A673 (cell line): ENCODE measurements around the gene ANKRD2.

Experiments used
- EZH2 ChIP-seq: fragments of 200-600 bp; sonication (generic); IDR thresholded peaks from 2 replicates; pipeline ENCODE4 v1.6.1; 2017; ENCODE audit warnings: borderline replicate concordance, low read depth, mild to moderate bottlenecking, mixed read lengths, antibody characterized with exemption, low read length; ENCODE audit not compliant: poor library complexity, severe bottlenecking
- TF ChIP-seq, protein P1 (sequence below): fragments of 300-800, 200-600 bp; sonication (generic); conservative IDR thresholded peaks from 2 replicates; pipeline ENCODE4 v1.5.1; 2017; ENCODE audit warnings: low read depth, mild to moderate bottlenecking, antibody characterized with exemption, low read length, moderate library complexity, mixed read lengths

GRCh38 chr10:97601268-97602215 lies 29.0 kb downstream of the ANKRD2 start:
- TF ChIP-seq EZH2, result no peak
- TF ChIP-seq, protein P1, sequence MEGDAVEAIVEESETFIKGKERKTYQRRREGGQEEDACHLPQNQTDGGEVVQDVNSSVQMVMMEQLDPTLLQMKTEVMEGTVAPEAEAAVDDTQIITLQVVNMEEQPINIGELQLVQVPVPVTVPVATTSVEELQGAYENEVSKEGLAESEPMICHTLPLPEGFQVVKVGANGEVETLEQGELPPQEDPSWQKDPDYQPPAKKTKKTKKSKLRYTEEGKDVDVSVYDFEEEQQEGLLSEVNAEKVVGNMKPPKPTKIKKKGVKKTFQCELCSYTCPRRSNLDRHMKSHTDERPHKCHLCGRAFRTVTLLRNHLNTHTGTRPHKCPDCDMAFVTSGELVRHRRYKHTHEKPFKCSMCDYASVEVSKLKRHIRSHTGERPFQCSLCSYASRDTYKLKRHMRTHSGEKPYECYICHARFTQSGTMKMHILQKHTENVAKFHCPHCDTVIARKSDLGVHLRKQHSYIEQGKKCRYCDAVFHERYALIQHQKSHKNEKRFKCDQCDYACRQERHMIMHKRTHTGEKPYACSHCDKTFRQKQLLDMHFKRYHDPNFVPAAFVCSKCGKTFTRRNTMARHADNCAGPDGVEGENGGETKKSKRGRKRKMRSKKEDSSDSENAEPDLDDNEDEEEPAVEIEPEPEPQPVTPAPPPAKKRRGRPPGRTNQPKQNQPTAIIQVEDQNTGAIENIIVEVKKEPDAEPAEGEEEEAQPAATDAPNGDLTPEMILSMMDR, result no peak
